GM12878 (cell line): Measurements from ENCODE around the gene CD2BP2. TPM values are rescaled to one million over a fixed set of nuclear protein-coding genes. Genes with fewer than 3 reads are reported as not detected.

Experiments
- ATAC-seq: fragments of 200-7000 bp; cut with Tn5 transposase; 3 replicates; pipeline ENCODE4 v1.9.1; 2020; ENCODE audit warnings: mild to moderate bottlenecking, moderate library complexity
- BruUV-seq: library from RNA; stranded (reverse); fragments of 400-500 nt; replicated peaks from 2 replicates; lab custom pipeline; 2021; lab: Mats Ljungman, UMichigan
- CTCF ChIA-PET: fragments of 300-600 bp; sonication (Branson Sonifier 250); formaldehyde crosslinking; extraction: SDS; loops from one replicate; lab custom pipeline; 2021; ENCODE audit warnings: inconsistent platforms; lab: Yijun Ruan, JAX
- POLR2A ChIA-PET: fragments of 350-600 bp; formaldehyde crosslinking; extraction: SDS; loops from one replicate; lab custom pipeline; 2021; ENCODE audit warnings: inconsistent platforms; lab: Charles Lee
- RAD21 ChIA-PET: fragments of 300-600 bp; sonication (Branson Sonifier 250); formaldehyde crosslinking; loops from one replicate; lab custom pipeline; 2023; ENCODE audit warnings: antibody characterized with exemption; ENCODE audit not compliant: unreplicated experiment; lab: Charles Lee
- SMC1A ChIA-PET: fragments of 300-600 bp; sonication (Branson Sonifier 250); formaldehyde crosslinking; loops from one replicate; lab custom pipeline; 2023; ENCODE audit not compliant: unreplicated experiment, uncharacterized antibody; lab: Charles Lee
- DNase-seq: peaks from one replicate; pipeline ENCODE4 v3.0.0-alpha.2; 2011; ENCODE audit warnings: low read depth, low spot score
- FAIRE-seq: peaks from 3 replicates; lab custom pipeline; 2011; peaks lifted over from hg19 to GRCh38; lab: Jason Lieb, UNC
- H2AFZ ChIP-seq: 2 replicates; pipeline ENCODE4 v1.6.0; 2011; ENCODE audit warnings: low read depth, low read length, control low read depth; ENCODE audit not compliant: control insufficient read depth
- H3K27ac ChIP-seq: 2 replicates; pipeline ENCODE4 v1.5.1; 2011; ENCODE audit warnings: control low read depth; ENCODE audit not compliant: control insufficient read depth, insufficient read depth
- H3K27me3 ChIP-seq, 2 experiments: replicated peaks in 1 of 2; 2 replicates each; pipeline versions ENCODE4 v1.6.0 to v1.6.1; 2011; ENCODE audit warnings: low read length in 1 of 2; ENCODE audit not compliant: control insufficient read depth in 2 of 2, insufficient read depth in 2 of 2
- H3K36me3 ChIP-seq, 2 experiments: 2 replicates each; pipeline ENCODE4 v1.5.1; 2011; ENCODE audit warnings: low read length in 1 of 2; ENCODE audit not compliant: control insufficient read depth in 2 of 2, insufficient read depth in 2 of 2
- H3K4me1 ChIP-seq: 2 replicates; pipeline ENCODE4 v1.6.1; 2011; ENCODE audit warnings: mild to moderate bottlenecking, low read length, moderate library complexity, mixed read lengths; ENCODE audit not compliant: control insufficient read depth, insufficient read depth
- H3K4me2 ChIP-seq: 2 replicates; pipeline ENCODE4 v1.6.0; 2011; ENCODE audit warnings: control low read depth; ENCODE audit not compliant: control insufficient read depth, insufficient read depth
- H3K4me3 ChIP-seq: fragments of 200-600 bp; sonication (generic); 2 replicates; pipeline ENCODE4 v1.5.1; 2016
- H3K79me2 ChIP-seq: 2 replicates; pipeline ENCODE4 v1.6.0; 2011; ENCODE audit warnings: low read length; ENCODE audit not compliant: control insufficient read depth, insufficient read depth
- H3K9ac ChIP-seq: 2 replicates; pipeline ENCODE4 v1.8.0; 2011; ENCODE audit warnings: low read length, control low read depth, mixed read lengths; ENCODE audit not compliant: control insufficient read depth, insufficient read depth
- H3K9me3 ChIP-seq: replicated peaks from 3 replicates; pipeline ENCODE4 v1.5.1; 2011; ENCODE audit warnings: mild to moderate bottlenecking, low read length; ENCODE audit not compliant: control insufficient read depth, insufficient read depth
- H4K20me1 ChIP-seq: 2 replicates; pipeline ENCODE4 v1.6.0; 2011; ENCODE audit not compliant: control insufficient read depth, insufficient read depth
- ASH2L ChIP-seq: fragments of 300-600, 200-600 bp; sonication (generic); IDR thresholded peaks from 2 replicates; pipeline ENCODE4 v1.6.1; 2017; ENCODE audit warnings: low read depth, mild to moderate bottlenecking, borderline replicate concordance
- BCL11A ChIP-seq: IDR thresholded peaks from 2 replicates; pipeline ENCODE4 v1.6.1; 2011; ENCODE audit warnings: low read depth, low read length
- BMI1 ChIP-seq: fragments of 450-650 bp; IDR thresholded peaks from 2 replicates; pipeline ENCODE4 v1.6.1; 2016; ENCODE audit warnings: mild to moderate bottlenecking, moderate library complexity, borderline replicate concordance
- CBX3 ChIP-seq: fragments of 200-600 bp; sonication (generic); IDR thresholded peaks from 2 replicates; pipeline ENCODE4 v1.6.1; 2016; ENCODE audit warnings: low read depth, borderline replicate concordance
- CHD1 ChIP-seq: IDR thresholded peaks from 2 replicates; pipeline ENCODE4 v1.6.1; 2012; ENCODE audit warnings: low read depth, low read length, improper control_type of control experiment
- IRF4 ChIP-seq: IDR thresholded peaks from 2 replicates; pipeline ENCODE4 v1.6.1; 2011; ENCODE audit warnings: low read depth, low read length
- JUND ChIP-seq: IDR thresholded peaks from 2 replicates; pipeline ENCODE4 v1.6.1; 2012; ENCODE audit warnings: low read depth, mild to moderate bottlenecking, low read length, improper control_type of control experiment, moderate library complexity
- MTA2 ChIP-seq: fragments of 450-650 bp; IDR thresholded peaks from 2 replicates; pipeline ENCODE4 v1.6.1; 2016; ENCODE audit warnings: low read depth, mild to moderate bottlenecking, moderate library complexity
- NFYB ChIP-seq: IDR thresholded peaks from 2 replicates; pipeline ENCODE4 v1.6.1; 2011; ENCODE audit warnings: low read depth, mild to moderate bottlenecking, low read length, improper control_type of control experiment, moderate library complexity; ENCODE audit not compliant: insufficient read depth
- RAD51 ChIP-seq: fragments of 450-650 bp; IDR thresholded peaks from 2 replicates; pipeline ENCODE4 v1.6.1; 2016; ENCODE audit warnings: moderate library complexity, mild to moderate bottlenecking, inconsistent platforms
- RFX5 ChIP-seq: IDR thresholded peaks from 2 replicates; pipeline ENCODE4 v1.6.1; 2011; ENCODE audit warnings: low read depth, low read length, improper control_type of control experiment
- YY1 ChIP-seq: IDR thresholded peaks from 2 replicates; pipeline ENCODE4 v1.6.1; 2011; ENCODE audit warnings: low read depth, mild to moderate bottlenecking, low read length
- ZBTB4 ChIP-seq: fragments of 450-650 bp; formaldehyde crosslinking; IDR thresholded peaks from 2 replicates; pipeline ENCODE4 v1.4.0; 2022; ENCODE audit warnings: mild to moderate bottlenecking, moderate library complexity
- WGBS: methylation state at CpG from one replicate; pipeline ENCODE4 v1.1.6; 2016; ENCODE audit warnings: low lambda C conversion rate; ENCODE audit not compliant: insufficient replicate concordance, insufficient coverage; ENCODE audit errors: missing lambda C conversion rate; 5-methylcytosine and 5-hydroxymethylcytosine counted together
- in situ Hi-C: fragments of 300-500 bp; cut with MboI; formaldehyde crosslinking; loops from 9 replicates; pipeline ENCODE4 v1.14.3; 2018; ENCODE audit warnings: mixed read lengths
- intact Hi-C: fragments of 100-400 bp; cut with micrococcal nuclease; formaldehyde crosslinking; loops from one replicate; pipeline ENCODE4 v1.14.2; 2022; ENCODE audit not compliant: unreplicated experiment
- polyA plus RNA-seq, 11 experiments: library from polyadenylated mRNA; depleted of rRNA in 4 of 11; unstranded in 6 of 11; stranded (reverse) in 5 of 11; fragments of >200 nt; fragmentation: Nextera tagmentation in 4 of 11; fragmentation: Illumina TruSeq in 1 of 11; extraction: Ambion mirVana in 4 of 11; extraction: Trizol in 1 of 11; gene quantifications; 1 replicate in 1 of 11; 2 replicates in 10 of 11; pipeline versions ENCODE4 v1.2.1 to v1.2.3, GENCODE V29; 2011 to 2016; ENCODE audit warnings: inconsistent platforms in 2 of 11, missing spikeins in 2 of 11, low read depth in 1 of 11
- total RNA-seq, 4 experiments: library from RNA; depleted of rRNA in 3 of 4; stranded (reverse); fragments of >200 nt in 3 of 4; fragmentation: Illumina TruSeq in 1 of 4; extraction: Trizol in 1 of 4; gene quantifications; 2 replicates each; pipeline versions ENCODE4 v1.2.1 to v1.2.3, GENCODE V29; 2013 to 2021
- TF ChIP-seq, protein P1 (sequence below): fragments of 450-650 bp; IDR thresholded peaks from 2 replicates; pipeline ENCODE4 v1.6.1; 2018; ENCODE audit warnings: borderline replicate concordance, mild to moderate bottlenecking; ENCODE audit not compliant: partially characterized antibody

Gene CD2BP2
- total and polyA plus RNA-seq, 10 of the 15 experiments (the other 5 are each of a cell fraction or from before 2014, with no cell fraction given): 3.3 to 47.9 (median 31.8) TPM

GRCh38 chr16:30378236-30379157, 23.4 kb upstream of the CD2BP2 start:
- peak overlapping the region; percentile 92 for H3K4me2 ChIP-seq
- RAD21 ChIA-PET: interaction anchor here (1.1 to 1.6 kb wide), 3 partner anchors 31 to 51 kb away, joined by 3 read pairs; partner anchors contain the start of gene DCTPP1
- CTCF ChIA-PET: interaction anchor here (0.6 to 1.6 kb wide), 4 partner anchors 18 to 220 kb away, joined by 3 read pairs; no protein-coding TSS in a partner anchor
- DNase-seq (peak; percentile 81), FAIRE-seq (peak; percentile 65), ATAC-seq (peak; percentile 93)
- H3K9me3 ChIP-seq: no peaks in the 10 kb centered on the region
- intact Hi-C loops: no loop called here
- POLR2A ChIA-PET: interaction anchor here (0.5 to 1.5 kb wide), 6 partner anchors 10 to 381 kb away, joined by 3 to 4 read pairs (median 3); partner anchors contain the start of genes PRR14 and TBX6
- no peaks in the 10 kb centered on the region for H4K20me1 ChIP-seq
- no peaks in the 10 kb centered on the region for H3K27me3 ChIP-seq
- H3K9ac ChIP-seq: peak overlapping the region; percentile 85
- peaks cover 28% of the 10 kb centered on the region for H3K4me1 ChIP-seq
- no TSS peak for BruUV-seq
- H3K27ac ChIP-seq: peak overlapping the region; percentile 97
- SMC1A ChIA-PET: interaction anchor here (0.6 to 1.3 kb wide), 2 partner anchors 23 to 51 kb away, joined by 3 read pairs; partner anchors contain the start of gene DCTPP1
- peaks cover 27% of the 10 kb centered on the region for H3K79me2 ChIP-seq
- H3K36me3 ChIP-seq: peaks cover 0 to 4% of the 10 kb centered on the region in 2 experiments; a peak in 2 of 4 replicates
- H3K4me3 ChIP-seq: peak overlapping the region; percentile 92
- peak overlapping the region; percentile 79 for H2AFZ ChIP-seq
- in situ Hi-C loops: no loop called here
- 2% methylated on average over 59 of the region's 67 CpGs for WGBS
- TF ChIP-seq YY1: no peak
- no peak for TF ChIP-seq BMI1
- no peak for TF ChIP-seq ZBTB4 (CRISPR knock-in tag)
- 0 out of 2 replicates have a peak, but pooled peaks have one; percentile 35 for TF ChIP-seq CHD1
- no peak for TF ChIP-seq JUND
- no peak for TF ChIP-seq IRF4
- no peak for TF ChIP-seq CBX3
- no peak for TF ChIP-seq MTA2
- TF ChIP-seq BCL11A: no peak
- TF ChIP-seq, protein P1, sequence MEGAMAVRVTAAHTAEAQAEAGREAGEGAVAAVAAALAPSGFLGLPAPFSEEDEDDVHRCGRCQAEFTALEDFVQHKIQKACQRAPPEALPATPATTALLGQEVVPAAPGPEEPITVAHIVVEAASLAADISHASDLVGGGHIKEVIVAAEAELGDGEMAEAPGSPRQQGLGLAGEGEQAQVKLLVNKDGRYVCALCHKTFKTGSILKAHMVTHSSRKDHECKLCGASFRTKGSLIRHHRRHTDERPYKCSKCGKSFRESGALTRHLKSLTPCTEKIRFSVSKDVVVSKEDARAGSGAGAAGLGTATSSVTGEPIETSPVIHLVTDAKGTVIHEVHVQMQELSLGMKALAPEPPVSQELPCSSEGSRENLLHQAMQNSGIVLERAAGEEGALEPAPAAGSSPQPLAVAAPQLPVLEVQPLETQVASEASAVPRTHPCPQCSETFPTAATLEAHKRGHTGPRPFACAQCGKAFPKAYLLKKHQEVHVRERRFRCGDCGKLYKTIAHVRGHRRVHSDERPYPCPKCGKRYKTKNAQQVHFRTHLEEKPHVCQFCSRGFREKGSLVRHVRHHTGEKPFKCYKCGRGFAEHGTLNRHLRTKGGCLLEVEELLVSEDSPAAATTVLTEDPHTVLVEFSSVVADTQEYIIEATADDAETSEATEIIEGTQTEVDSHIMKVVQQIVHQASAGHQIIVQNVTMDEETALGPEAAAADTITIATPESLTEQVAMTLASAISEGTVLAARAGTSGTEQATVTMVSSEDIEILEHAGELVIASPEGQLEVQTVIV: no peak
- no peak for TF ChIP-seq RFX5
- 0 out of 2 replicates have a peak, but pooled peaks have one; percentile 43 for TF ChIP-seq NFYB
- no peak for TF ChIP-seq ASH2L
- TF ChIP-seq RAD51: no peak
